ENCODE results near the gene PODXL. TPM values are rescaled to one million over a fixed set of nuclear protein-coding genes. Genes with fewer than 3 reads are reported as not detected.

Gene PODXL
- total RNA-seq, 6 experiments from 2014 or later = 10.4 to 23.2 (median 21.3) TPM

- Mint-ChIP-seq H3K27me3 (ENCODE audit: insufficient read depth) (no peaks in the 10 kb centered on the region; the same call in 1 of the 2 replicates), H3K4me1 (ENCODE audit: low read depth) (peaks cover 35% of the 10 kb centered on the region), H3K36me3 (ENCODE audit: low read depth) (peaks cover 6% of the 10 kb centered on the region; the same call in 1 of the 2 replicates), H3K9me3 (no peaks in the 10 kb centered on the region), H3K4me3 (peak overlapping the region; percentile 29), H3K27ac (peak overlapping the region; percentile 81)
- peak; percentile 82 for DNase-seq
- TF ChIP-seq, protein P1, sequence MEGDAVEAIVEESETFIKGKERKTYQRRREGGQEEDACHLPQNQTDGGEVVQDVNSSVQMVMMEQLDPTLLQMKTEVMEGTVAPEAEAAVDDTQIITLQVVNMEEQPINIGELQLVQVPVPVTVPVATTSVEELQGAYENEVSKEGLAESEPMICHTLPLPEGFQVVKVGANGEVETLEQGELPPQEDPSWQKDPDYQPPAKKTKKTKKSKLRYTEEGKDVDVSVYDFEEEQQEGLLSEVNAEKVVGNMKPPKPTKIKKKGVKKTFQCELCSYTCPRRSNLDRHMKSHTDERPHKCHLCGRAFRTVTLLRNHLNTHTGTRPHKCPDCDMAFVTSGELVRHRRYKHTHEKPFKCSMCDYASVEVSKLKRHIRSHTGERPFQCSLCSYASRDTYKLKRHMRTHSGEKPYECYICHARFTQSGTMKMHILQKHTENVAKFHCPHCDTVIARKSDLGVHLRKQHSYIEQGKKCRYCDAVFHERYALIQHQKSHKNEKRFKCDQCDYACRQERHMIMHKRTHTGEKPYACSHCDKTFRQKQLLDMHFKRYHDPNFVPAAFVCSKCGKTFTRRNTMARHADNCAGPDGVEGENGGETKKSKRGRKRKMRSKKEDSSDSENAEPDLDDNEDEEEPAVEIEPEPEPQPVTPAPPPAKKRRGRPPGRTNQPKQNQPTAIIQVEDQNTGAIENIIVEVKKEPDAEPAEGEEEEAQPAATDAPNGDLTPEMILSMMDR (IDR thresholded peaks at IDR 0.05) = peak; percentile 98
Measured at GRCh38 chr7:131513245-131514061, 43.0 kb downstream of the PODXL start.

DNA sequence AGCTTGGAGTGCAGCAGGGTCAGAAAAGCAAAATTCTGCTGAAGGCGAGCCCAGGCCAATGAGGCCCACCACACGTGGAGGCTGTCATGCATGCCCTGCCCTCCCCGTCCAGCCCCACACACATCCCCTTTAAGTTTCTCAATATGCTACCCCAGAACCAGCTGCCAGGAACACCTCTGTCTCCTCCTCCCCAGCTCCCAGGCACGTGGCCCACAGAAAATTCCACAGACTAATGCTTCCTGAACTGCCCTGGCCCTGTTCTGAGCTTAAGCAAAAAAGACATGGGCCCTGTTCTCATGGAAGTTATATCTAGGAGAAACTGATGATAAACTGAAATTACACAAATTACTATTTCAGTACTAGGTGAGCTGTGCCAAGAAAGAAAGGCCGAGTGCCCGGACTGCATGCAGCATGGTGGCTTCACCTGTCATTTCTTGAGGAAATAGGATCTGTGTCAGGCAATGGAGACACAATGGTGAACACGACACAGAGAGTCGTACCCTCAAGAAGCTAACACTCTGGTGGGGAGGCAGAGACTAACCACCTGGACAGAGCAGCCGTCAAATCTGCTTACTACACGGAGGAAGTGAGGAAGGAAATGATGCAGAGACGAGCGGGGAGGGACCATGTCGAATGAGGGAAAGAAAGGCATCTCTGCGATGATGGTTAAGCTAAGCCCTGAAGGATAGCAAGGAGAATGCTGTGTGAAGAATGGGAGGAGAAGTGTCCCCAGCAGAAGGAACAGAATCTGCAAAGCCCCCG is 44.5 kb downstream of the PODXL start:
- H3K36me3 Mint-ChIP-seq (ENCODE audit: low read depth) = 0 out of 2 replicates have a peak, but pooled peaks cover 6% of the 10 kb centered on the region
- TF ChIP-seq, protein P1 (IDR thresholded peaks at IDR 0.05) = no peak
- DNase-seq = no peak
- no peak overlapping the region for H3K4me3 Mint-ChIP-seq
- no peak overlapping the region; the same call in 1 of the 2 replicates for H3K27ac Mint-ChIP-seq
- H3K4me1 Mint-ChIP-seq (ENCODE audit: low read depth) = peaks cover 40% of the 10 kb centered on the region
- H3K27me3 Mint-ChIP-seq (ENCODE audit: insufficient read depth) = no peaks in the 10 kb centered on the region; the same call in none of the 2 replicates
- H3K9me3 Mint-ChIP-seq = no peaks in the 10 kb centered on the region

- Mint-ChIP-seq H3K4me1 (ENCODE audit: low read depth) (peaks cover 40% of the 10 kb centered on the region), H3K27me3 (ENCODE audit: insufficient read depth) (no peaks in the 10 kb centered on the region; the same call in none of the 2 replicates), H3K36me3 (ENCODE audit: low read depth) (0 out of 2 replicates have a peak, but pooled peaks cover 6% of the 10 kb centered on the region), H3K4me3 (no peak overlapping the region), H3K9me3 (no peaks in the 10 kb centered on the region), H3K27ac (no peak overlapping the region)
- TF ChIP-seq, protein P1 (IDR thresholded peaks at IDR 0.05) = no peak
- DNase-seq = no peak
Measured at GRCh38 chr7:131511071-131511470, 45.4 kb downstream of the PODXL start.

DNA sequence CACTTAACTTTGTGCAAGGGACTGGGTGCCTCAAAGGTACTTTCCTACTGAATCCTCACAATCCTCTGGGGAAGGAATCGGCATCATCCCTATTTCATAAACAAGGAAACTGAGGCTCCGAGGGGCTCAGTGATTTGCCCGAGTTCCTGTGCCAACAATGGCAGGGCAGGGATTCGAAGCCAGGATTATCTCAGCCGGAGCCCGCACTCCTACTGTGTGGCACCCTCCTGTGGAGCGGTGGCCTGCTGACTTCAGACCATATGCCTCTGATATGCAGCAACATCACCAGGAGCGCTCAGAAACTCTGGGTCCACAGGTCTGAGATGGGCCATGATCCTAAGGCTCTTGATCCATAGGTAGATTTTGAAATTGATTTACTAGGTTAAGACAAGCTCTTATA is 46.6 kb downstream of the PODXL start:
- Mint-ChIP-seq H3K4me1 (ENCODE audit: low read depth) (peaks cover 36% of the 10 kb centered on the region), H3K9me3 (no peaks in the 10 kb centered on the region), H3K36me3 (ENCODE audit: low read depth) (peaks cover 10% of the 10 kb centered on the region; the same call in 1 of the 2 replicates), H3K27me3 (ENCODE audit: insufficient read depth) (no peaks in the 10 kb centered on the region; the same call in none of the 2 replicates), H3K27ac (no peak overlapping the region), H3K4me3 (no peak overlapping the region)
- TF ChIP-seq, protein P1 (IDR thresholded peaks at IDR 0.05) = no peak
- no peak for DNase-seq

- TF ChIP-seq, protein P1 (IDR thresholded peaks at IDR 0.05) = no peak
- no peak for DNase-seq
- Mint-ChIP-seq H3K9me3 (no peaks in the 10 kb centered on the region), H3K27ac (no peak overlapping the region), H3K4me3 (no peak overlapping the region), H3K4me1 (ENCODE audit: low read depth) (peaks cover 41% of the 10 kb centered on the region), H3K36me3 (ENCODE audit: low read depth) (peaks cover 14% of the 10 kb centered on the region; the same call in 1 of the 2 replicates), H3K27me3 (ENCODE audit: insufficient read depth) (no peaks in the 10 kb centered on the region; the same call in none of the 2 replicates)
Measured at GRCh38 chr7:131508754-131509486, 47.5 kb downstream of the PODXL start.
